Uterine smooth muscle cell (primary cell): ENCODE measurements around the gene TMEM269. TPM values are rescaled to one million over a fixed set of nuclear protein-coding genes. Genes with fewer than 3 reads are reported as not detected.

Experiments
- total RNA-seq: library from RNA; depleted of rRNA; stranded (reverse); fragments of >200 nt; gene quantifications from 2 replicates; pipeline ENCODE4 v1.2.3, GENCODE V29; 2014

The TMEM269 gene, protein sequence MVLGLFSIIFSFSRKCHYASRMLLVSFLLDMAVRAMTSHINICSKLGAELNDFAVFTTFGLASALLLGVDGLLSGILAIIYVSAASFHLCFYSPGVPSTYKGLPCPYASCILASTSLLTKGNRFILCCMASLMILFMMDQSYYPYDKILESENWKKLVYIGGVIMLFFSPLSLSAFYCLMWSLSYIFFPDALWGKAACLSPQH
- under 0.01 and 0.12 TPM in 2 replicates for total RNA-seq

DNA sequence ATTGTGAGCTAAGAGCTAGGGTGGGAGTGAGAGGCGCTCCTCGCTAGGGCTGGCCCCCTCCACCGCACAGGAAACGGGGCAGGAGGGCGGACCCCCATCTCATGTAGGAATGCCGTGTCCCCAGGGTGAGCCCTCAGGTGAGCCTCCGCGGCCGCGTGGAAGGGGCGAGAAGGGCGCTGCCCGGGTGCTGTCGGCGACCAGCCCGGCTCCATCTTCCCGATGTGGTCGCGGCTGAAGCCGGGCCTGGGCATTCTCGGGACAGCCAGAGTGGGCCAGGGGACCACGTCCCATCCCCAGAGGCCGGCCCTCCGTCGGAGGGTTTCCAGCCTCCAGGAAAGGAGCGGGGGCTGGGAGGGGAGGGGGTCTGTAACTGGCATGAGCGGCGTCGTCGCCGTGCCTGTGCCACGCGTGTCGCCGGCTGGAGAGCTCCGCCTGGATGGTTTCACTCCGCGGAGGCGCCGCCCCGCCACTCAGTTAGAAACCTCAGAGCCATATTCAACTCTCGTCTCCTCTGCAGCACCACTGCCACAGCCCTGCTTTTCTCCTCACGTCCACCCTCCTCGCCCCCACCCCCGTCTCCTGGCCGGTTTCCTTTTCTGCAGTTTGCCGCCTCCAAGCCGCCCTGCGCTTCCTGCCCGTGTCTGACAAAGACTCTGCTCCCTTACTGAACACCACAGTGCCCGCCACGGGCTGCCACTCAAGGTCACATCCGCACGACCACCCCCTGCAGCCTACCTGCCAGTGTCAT, at the start of gene TMEM269:
Gene TMEM269, plus strand, starts transcription at position 46 of the 748 bp plus-strand sequence. CDS start 4,903 bp downstream, outside the sequence.

DNA sequence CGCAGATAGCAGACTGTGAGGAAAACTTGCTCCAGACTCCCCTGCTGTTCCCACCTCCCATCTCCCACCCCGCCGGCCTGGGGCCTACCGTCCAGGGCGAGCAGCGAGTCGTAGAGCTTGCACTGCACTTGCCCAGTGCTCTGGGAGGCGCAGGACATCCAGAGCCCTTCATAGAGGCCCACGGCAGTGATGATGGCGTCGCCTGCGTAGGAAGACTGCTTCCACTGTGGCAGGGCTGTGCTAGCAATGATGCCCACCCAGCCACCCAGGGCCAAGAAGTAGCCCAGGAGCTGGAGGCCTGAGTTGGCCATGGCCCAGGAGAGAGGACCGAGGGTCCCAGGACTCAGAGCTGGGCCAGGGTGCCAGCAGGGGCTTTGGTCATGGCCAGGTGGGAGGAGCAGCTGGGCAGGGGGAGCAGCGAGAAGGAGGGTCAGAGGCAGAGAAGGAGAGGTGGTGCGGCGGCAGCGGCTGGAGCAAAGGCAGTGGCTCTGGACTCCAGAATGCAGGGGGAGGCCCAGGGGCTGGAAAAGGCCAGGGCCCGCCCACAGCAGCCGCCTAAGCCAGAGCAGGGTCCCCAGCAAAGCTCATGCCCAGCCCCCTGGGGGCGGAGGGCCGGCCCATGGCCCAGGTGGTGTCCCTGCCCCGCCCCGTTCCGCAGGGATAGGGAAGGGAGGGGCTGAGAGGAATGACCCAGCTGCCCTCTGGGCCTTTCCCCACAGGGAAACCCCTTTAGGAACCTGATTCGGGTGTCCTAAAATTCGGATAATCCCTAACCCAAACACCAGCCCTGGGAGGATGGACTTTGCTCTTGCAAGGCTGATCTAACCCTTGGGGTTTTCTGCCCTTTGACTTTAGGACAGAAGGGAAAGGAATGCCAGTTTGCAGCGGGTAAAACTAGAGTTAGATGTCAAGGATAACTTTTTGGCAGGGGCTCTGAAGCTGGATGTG, 44.8 kb upstream of the TMEM269 start, which contains the start of gene CLDN19:
Gene CLDN19, minus strand, starts transcription at position 484 of the 948 bp plus-strand sequence. Its CDS starts 173 bp downstream, at position 311.

GRCh38 chr1:42766741-42767509, 17.9 kb upstream of the TMEM269 start, which contains the start of the genes C1orf50 and P3H1:
C1orf50 (plus strand) TSS chr1:42767249; CDS start chr1:42767312, 63 bp downstream.
P3H1 (minus strand) TSS chr1:42767028; CDS start chr1:42766971, 57 bp downstream.

GRCh38 chr1:42816585-42817439, 32.0 kb downstream of the TMEM269 start, which contains the start of the genes ERMAP and SVBP:
ERMAP (plus strand) TSS chr1:42817122; CDS start chr1:42830449, 13,327 bp downstream.
SVBP (minus strand) TSS chr1:42817397; CDS start chr1:42816544, 853 bp downstream.

DNA sequence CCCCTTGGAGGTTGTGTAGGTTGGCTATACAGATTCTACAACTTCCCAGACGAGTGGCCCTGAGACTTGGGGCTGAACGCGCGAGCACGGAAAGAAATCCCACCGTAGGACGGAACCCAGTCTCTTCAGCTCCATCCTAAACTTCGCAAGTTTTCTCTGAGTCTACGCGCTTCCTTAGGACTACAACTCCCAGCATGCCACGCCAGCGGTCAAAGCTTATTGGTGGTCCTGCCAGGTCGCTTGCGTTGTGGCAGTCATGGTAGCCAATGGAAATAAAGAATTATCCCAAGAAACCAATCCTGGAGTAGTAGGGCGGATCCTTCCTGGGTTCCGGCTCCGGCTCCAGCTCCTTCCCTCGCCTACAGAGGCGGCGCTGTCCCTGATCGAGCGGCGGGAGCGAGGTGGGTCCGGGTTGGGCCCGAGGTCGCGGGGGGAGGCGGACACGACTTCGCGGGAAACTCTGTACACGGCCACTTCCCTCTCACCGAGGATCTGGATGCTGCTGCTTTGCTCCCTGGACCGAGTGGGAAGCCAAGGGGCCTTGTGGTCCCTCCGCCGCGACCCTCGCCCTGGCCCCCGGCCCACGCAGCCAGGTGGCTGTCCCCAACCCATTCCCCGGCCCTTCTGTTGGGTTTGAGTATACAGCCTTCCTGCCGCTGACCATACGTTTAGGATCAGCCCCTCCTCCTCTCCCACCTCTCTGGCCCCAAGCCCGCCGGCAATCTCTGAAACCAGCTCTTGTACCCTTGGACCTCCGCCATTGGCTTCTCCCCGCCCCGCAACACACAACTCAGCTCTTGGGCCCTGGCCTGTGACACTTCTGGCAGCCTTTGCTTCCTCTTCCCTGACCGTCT, 61.7 kb downstream of the TMEM269 start, which contains the start of gene ZNF691:
Gene ZNF691, plus strand, starts transcription at position 357 of the 854 bp plus-strand sequence. CDS start 3,046 bp downstream, outside the sequence.

Other genes with a start within 250 kb of the TMEM269 start
- 27.0 and 52.6 TPM in 2 replicates for gene PPIH, start 126.6 kb upstream of the TMEM269 start, total RNA-seq
- gene YBX1, start 102.6 kb upstream of the TMEM269 start, total RNA-seq: 820 and 977 TPM in 2 replicates
- not detected in 2 replicates for gene CLDN19, start 44.8 kb upstream of the TMEM269 start, total RNA-seq
- gene P3H1, start 18.0 kb upstream of the TMEM269 start, total RNA-seq: 94.4 and 146 TPM in 2 replicates
- 4.8 and 8.2 TPM in 2 replicates for gene C1orf50, start 17.7 kb upstream of the TMEM269 start, total RNA-seq
- 10.2 and 18.2 TPM in 2 replicates for gene ERMAP, start 32.1 kb downstream of the TMEM269 start, total RNA-seq
- 13.2 and 13.4 TPM in 2 replicates for gene SVBP, start 32.4 kb downstream of the TMEM269 start, total RNA-seq
- 10.0 and 10.4 TPM in 2 replicates for gene ZNF691, start 61.6 kb downstream of the TMEM269 start, total RNA-seq
- 76.0 and 113 TPM in 2 replicates for gene SLC2A1, start 173.9 kb downstream of the TMEM269 start, total RNA-seq